M059J (cell line): ENCODE measurements around the gene SLC22A23. TPM values are rescaled to one million over a fixed set of nuclear protein-coding genes. Genes with fewer than 3 reads are reported as not detected.

ENCODE experiments used
- DNase-seq: peaks from one replicate; pipeline ENCODE4 v3.0.0-alpha.2; 2012; ENCODE audit warnings: low read depth
- total RNA-seq: library from RNA; depleted of rRNA; stranded (reverse); fragments of >200 nt; shearing (Covaris generic); gene quantifications from 2 replicates; pipeline ENCODE4 v1.2.3, GENCODE V29; 2014

Gene SLC22A23
- total RNA-seq, 1 experiment from 2014 or later: 0.64 TPM

GRCh38 chr6:3371222-3371949, 85.5 kb downstream of the SLC22A23 start:
- no peak for DNase-seq

DNA sequence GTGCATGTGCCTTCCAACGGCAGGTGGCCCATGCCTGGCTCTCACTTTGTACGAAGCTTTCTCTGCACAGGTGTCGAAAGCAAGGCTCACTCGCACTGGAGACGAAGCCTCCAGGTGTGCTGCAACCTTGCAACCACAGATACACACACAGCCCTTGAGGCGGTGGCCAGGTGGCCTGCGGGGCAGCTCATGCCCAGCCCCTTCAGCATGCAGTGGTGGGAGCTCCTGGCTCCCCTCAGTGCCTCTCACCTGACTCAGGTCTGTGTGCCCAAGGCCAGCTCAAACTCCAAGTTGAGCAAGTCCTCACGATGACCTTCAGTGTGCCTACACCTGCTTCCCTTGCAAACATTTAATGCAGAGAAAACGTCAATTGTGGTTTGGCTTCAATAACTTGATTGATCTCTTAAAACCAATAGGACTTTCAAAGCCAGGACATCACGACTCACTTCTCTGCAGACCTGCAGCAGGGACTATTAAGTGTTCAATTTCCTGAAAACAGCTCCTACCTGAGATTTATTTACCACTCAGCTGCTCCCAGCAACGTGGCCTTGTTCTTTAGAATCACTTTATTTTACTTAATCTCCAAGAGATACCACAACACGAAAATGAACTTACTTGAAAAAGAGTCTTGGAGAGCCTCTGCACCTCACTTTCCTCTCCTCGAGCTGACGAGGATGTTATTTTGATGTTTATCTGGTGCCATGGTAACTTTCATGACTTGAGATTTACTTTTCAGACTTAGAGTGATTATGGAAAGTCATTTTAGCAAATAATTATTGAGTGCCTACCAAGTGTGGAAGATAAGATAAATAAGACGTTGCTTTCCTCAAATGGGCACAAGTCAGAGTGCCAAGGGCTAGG, 86.3 kb downstream of the SLC22A23 start:
- peak; percentile 33 for DNase-seq

DNA sequence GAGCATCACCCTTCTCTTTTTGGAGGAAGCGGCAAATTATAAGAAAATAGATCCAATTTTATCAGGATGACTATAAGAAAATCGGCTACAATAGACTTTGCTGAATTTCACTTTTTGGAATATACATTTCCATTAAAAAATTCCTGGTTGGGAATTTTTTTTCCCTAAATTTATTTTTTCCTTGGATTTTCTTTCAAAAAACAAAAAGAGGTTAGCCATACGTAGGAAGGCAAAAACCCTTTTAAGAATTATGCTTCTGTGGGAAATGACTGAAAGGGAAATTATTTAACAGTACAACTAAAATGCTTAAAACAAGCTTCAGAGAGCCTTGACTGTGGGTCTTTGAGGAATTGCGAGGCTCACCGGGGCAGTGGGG, 86.9 kb downstream of the SLC22A23 start:
- DNase-seq: no peak

DNA sequence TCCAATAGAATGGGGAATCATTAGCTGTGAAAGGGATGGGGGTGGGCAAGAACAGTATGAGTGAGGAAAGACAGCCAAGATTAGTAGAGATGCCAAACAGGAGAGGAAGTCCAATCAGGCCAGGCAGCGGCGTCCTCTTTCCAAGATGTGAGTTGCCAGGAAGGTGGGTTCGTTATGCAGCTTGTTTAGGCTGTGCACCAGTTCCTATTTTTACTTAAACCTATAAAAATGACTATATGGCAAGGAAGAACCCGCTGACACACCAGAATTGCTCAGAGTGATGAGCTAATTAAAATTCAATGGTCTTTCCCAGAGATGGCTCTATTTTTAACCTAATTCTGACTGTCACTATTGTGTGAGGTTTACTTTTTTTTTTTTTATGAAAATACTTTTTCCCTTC, 88.2 kb downstream of the SLC22A23 start:
- no peak for DNase-seq

- no peak for DNase-seq
Measured at GRCh38 chr6:3367630-3368029, 89.2 kb downstream of the SLC22A23 start.

- DNase-seq: no peak
Measured at GRCh38 chr6:3366596-3367413, 90.0 kb downstream of the SLC22A23 start.

GRCh38 chr6:3364391-3364790, 92.5 kb downstream of the SLC22A23 start:
- DNase-seq: no peak

DNA sequence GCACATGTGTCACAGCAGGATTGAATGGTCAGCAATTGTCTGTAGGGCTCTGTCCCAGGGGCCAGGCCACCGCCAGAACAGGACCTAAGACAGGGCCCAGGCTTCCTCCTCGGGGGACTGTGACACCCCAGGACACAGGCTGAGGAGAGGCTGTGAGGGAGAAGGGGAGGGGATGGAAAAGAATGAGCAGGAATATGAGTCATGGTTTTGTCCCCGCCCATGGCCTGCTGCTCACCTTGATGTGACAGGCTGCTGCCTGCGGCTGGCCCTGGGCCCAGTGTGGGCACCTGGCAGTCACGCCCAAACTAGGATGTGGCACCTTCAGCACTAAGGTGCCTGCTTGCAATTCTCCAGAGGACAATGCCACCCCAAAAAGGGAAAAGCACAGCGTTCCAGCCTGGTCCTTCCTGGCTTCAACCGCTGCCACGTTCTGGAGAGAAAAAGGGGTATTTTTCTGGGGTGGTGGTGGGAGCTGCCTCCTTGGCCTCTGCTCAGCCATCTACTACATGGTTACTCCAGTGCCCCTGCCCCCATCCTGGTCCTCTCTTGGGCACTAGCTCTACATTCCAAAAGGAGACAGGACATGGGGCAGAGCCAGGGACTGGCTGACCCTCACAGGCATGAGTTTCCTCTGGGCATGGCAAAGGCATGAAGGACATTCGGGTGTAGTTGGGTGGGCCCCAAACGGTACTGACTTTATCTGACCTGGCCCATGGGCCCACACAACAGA, 93.4 kb downstream of the SLC22A23 start:
- no peak for DNase-seq

GRCh38 chr6:3361312-3362037, 95.4 kb downstream of the SLC22A23 start:
- no peak for DNase-seq

DNA sequence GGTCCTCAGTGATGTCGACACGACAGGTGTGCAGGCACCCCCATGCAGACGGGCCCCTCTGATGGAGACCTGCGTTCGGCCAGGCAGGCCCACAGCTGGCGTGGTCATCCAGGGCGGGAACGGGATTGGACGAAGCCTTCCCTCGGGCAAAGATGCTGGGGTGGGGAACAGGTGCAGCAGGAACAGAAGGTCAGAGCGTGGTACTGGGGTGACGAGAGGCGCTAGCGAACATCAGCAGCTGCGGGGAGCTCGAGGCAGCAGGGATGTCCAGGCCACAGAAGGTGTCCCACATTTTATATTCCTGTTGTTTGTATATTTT, 96.2 kb downstream of the SLC22A23 start:
- DNase-seq: no peak

DNA sequence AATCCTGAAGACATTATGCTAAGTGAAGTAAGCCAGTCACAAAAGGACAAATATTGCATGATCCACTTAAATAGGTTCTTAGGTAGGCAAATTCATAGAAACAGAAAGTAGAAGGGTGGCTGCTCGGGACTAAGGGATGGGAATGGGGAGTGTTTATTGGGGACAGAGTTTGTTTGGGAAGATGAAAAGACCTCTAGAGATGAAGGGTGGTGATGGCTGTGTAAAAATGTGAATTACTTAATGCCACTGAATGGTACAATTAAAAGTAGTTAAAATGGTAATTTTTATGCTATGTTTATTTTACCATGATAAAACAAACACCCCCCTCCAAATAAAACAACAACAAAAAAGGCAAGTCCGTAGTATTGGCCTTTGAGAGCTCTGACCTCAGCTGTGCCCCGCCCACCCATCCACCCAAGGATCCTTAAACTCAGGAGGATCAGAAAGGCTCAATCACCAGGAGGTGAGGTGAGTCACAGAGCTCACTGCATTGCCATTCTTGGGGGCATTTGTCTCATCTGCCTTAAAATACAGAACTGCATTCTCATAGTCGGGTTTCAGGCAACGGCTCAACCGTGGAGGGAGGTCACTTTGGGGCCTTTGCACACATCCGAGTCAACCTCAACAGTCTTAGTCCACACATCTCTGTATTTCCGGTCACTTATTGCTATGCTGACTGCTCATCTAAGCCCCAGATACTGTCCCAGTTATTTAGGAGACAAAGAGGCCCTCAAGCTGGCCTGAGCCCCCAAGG, 96.7 kb downstream of the SLC22A23 start:
- peak; percentile 22 for DNase-seq

DNA sequence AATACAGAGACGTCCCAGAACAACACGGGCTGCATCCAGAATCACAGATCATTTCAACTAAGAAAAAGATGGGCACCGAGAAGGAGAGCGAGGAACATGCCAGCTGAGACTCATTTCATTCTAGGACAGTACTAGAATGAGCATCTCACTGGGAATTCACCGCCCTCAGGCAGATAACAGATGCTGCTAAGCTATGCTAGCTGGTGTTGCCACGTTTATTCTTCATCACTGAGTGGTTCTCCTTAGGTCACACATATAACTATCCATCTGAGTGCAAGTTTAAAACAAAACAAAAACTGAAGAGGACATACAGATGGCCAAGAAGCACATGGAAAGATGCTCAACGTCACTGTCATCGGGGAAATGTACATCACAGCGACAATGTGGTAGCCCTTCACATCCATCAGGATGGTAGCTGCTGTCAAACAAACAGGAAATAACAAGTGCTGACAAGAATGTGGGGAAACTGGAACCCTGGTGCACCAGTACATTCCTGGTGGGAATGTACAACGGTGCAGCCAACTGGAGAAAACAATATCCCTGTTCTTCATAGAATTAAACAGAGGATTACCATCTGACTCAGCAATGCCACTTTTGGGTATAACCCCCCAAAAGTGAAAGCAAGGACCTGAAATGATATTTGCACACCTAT, 97.6 kb downstream of the SLC22A23 start:
- DNase-seq: peak; percentile 32

DNA sequence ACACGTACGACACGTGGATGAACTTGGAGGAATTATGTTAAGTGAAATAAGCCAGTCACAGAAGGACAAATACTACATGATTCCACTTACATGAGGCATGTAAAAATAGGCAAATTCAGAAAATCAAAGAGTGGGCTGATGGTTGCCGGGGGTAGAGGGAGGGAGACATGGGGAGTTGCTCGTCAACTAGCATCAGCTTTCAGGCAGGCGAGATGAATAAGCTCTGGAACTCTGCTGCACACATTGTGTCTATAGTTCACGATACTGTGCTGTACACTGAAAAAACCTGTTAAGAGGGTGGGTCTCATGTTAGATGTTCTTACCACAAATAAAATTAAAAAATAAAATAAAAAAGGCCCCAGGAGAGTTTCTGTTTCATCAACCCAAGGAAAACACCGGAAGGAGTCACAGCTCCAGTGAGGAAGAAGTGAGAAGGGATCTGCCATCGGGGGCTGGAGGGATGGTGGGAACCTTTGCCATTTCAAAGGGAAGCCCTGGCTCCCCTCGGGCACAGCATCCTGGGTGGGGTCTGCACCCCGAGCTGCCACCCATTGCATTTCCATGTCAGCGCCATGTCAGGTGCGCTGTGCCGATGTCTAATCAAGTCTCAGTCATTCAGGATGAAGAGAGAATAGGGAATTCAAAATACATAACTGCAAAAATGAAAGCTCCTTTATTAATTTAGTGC, 98.3 kb downstream of the SLC22A23 start:
- no peak for DNase-seq

GRCh38 chr6:3357678-3358077, 99.2 kb downstream of the SLC22A23 start:
- DNase-seq: no peak

DNA sequence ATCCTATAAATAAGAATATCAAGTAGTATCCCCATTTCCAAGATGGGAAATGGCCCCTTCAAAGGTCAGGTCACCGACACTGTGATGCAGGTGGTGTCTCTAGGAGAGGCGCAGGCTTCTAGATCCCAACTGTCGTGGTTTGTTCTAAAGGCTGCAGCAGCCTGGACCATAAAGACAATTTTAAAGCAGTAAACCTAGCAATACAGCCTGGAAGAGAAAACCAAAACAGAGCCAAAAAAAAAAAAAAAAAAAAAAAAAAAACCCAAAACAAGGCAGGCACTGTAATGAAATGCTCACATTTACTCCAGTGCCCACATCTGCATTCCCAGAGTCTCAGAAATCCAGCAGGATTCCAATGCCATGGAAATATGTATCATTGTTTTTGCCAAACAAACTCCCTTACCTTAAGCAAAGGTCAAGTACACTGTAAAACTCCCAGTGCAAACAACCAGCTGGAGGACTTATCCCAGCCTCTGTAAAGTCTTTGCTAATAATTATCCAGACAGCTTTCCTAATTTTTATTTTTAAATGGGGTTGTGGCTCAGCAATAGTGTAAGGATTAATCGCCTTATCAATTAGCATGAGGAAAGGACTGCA, 99.9 kb downstream of the SLC22A23 start:
- peak; percentile 29 for DNase-seq

- DNase-seq: peak; percentile 80
Measured at GRCh38 chr6:3356056-3356823, 100.6 kb downstream of the SLC22A23 start.

- DNase-seq: no peak
Measured at GRCh38 chr6:3355358-3356055, 101.3 kb downstream of the SLC22A23 start.
